Measurements from ENCODE around the gene C1QBP.
A peak's percentile ranks its signal among the peaks of the same experiment; 100 is the strongest.
"Not testable (repeated sequence)": the region's sequence is repeated elsewhere in the genome, so short reads cannot be mapped to it uniquely, and the experiment has no call there.

The C1QBP gene

GRCh38 chr17:5431234-5431633, 7.7 kb downstream of the C1QBP start:
- DNase-seq: not testable (repeated sequence)

DNA sequence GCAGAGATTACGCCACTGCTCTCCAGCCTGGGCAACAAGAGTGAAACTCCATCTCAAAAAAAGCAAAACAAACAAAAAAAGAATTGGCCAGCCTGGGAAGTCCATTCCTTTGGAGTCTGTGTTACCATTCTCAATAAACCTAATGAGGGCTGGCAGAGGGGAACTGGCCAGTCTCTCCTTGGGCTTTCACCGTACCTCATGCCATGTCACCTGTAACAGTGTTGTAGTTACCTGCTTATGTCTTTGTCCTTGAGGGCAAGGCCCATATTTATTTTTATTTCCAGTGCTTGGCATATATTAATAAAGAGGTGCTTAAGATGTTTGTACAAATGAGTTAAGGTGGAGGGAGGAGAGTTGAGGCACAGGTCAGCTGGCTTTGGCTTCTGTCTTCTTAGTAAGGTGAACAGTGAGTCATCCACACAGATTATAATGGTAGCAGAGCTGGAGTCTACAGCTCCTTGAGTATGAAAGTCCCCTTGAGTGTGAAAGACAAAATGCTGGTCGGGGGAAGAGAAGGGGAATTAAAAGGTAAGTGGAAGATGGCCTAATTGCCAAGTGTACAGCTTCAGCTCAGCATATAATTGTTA, 8.4 kb downstream of the C1QBP start:
- DNase-seq: no peak

DNA sequence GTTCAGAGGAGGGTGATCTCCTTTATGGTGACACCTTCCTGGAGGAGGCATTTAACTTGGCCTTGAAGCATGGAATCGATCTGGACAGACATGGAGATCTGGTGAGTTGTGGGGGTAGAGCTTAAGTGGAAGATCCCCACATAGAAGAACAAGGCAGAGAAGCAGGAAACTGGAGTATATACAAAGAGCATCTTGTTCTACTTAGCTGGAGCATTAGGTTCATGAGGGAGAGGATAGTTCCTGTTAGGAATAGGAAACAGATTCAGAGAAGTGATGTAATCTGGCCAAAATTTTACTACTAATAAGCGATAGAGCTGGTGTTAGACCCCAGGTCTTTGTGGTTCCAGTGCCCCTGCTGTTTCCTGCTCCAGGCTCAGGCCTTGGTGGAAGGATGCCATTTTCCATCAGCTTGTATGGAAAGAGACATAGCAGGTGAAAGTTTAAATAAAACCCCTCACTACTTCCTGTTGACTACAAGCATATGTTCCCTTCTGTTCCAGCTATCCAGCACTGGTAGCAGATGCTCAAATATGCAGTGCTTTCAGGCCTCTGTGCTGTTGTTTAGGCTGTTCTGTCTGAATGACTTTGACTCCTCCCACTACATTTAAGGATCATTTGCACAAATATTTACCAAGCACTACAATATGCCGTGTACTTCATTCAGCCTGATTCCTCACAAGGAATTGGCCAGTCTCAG, 9.6 kb downstream of the C1QBP start:
- no peak for DNase-seq

DNA sequence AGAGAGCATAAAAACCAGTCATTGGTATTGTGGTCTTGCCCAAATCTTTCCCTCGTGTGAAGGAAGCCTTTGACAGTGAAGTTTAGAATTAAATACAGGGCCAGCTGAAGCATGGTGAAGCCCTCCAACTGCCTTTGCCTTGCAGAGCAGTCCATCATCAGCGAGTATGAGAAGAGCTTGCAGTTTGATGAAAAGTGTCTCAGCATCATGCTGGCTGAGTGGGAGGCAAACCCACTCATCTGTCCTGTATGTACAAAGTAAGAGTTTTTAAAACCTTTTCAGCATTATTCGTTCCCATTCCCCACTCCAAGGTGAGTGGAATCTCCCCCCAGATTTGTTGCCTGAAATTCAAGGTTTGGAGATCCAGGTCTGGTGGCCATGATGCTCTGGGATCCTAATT, 13.1 kb downstream of the C1QBP start:
- DNase-seq: no peak

- no peak for DNase-seq
These were observed 14.0 kb downstream of the C1QBP start for GRCh38 chr17:5424909-5425308.

GRCh38 chr17:5422505-5422904, 16.4 kb downstream of the C1QBP start:
- DNase-seq: no peak

DNA sequence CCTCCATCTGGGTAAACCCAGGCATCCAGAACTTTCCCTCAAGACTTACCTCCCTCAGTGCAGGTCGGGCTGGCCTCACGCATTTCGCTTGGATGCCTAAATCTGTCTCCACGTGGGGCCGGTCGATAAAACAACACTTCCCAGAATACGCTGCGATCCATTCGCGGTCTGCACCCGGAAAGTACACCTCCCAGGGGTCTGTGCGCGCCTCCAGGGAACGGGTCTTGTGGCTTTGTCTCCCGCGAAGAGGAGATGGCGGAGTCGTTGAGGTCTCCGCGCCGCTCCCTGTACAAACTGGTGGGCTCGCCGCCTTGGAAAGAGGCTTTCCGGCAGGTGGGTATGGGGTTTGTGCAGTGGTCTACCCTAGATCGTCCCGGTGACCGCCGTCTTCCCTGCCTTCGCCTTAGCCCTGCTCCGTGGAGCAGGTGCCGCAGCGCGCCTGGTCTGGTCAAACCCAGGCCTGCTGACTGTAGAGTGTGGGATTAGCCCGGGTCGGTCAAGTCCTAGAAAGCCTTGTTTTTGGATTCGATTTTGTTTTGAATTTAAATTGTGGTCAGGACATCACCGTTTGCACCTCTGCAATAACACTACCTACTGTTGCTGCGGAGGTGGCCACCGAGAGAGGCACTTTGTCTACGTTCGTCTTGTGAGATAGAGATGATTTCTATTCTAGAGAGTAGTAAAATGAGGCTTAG, 18.8 kb downstream of the C1QBP start, which contains the start of gene RPAIN:
Gene RPAIN, plus strand, starts transcription at position 224 of the 695 bp plus-strand sequence. Its CDS starts 29 bp downstream, at position 253.
- peak; percentile 80 to 87 for DNase-seq

DNA sequence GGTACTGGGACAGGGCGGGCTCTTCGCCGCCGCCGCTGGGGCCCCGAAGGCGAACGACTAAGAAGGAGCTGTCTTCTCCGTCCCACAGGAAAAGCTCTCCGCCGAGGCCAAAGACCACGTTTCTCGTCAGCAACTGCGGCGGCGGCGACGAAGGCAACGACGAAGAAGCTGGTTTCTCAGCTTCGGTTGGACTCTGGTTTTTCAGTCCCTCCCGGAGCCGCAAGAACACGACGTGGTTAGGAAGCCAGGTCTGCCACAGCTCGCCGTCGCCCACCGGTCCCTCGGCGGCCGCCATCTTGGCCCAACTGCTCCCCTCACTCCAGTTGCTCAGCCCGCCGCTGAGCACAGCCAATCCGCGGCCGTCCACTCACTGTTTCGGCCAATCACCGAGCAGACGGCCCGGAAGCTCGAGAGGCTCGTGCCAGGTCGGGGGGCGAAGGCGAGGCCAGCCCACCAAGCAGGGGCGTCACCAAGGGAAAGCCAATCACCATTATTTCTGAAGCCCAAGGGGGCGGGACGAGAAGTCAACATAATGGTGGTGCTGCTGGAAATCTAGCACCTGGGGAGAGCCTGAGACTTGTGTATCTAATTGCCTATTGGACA, 19.5 kb downstream of the C1QBP start, which contains the start of gene NUP88:
Gene NUP88, minus strand, starts transcription at position 307 of the 603 bp plus-strand sequence. Its CDS starts 12 bp downstream, at position 295.
- DNase-seq: peak; percentile 94 to 95

DNA sequence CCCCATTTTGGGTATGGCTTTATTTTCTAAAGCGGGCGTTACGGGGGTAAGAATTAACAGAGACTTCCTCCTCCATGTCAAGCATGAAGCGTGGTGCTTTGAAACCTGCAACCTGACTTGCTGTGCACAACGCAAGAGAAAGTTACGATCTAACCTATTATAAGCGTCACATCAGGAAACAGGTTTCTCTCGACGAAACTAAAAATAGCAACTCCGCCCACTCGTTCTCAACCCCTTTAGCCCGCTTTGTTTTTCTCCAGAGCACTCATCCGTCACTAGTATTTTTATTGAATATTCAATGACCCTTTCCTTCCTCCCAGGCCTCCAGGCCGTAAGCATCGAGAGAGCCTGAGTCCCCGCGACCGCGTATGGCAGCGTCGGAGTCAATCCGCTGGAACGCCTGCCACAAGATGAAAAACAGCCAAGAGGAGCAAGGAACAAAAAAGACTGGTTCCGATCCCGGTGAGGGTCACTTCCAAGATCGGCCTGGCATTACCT, 20.0 kb downstream of the C1QBP start:
- DNase-seq: peak; percentile 65 to 66

DNA sequence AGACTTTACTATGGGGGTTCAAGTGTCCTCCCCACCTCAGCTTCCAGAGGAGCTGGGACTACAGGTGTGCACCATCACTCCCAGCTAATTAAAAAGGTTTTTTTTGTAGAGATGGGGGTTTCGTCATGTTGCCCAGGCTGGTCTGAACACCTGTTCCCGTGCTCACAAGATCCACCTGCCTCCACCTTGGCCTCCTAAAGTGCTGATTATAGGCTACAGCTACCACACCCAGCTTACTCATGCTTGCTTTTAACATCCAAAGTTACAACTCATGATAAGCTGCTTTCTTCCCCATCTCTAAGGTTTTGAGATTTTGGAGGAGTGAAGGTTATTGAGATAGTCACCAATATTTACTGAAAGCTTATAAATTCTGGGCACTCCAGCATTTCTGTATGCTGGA, 22.1 kb downstream of the C1QBP start:
- DNase-seq: no peak

DNA sequence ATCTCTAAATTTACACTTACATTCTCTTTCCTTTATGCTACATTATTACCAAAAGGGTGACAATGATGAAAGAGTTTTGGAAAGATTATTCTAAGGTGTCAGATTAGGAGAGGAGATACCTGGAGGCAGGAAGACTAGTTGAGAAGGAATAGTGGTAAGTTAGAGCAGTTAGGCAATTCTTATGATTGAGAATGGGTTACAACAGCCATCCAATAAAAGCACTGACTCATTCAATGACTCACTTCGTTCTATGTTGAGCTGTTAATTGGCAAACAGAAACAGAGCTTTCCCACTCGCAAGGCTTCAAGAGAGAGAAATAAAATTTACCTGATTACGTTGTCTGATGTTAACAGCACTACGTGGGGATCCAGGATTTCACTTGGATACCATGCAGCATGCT, 25.3 kb downstream of the C1QBP start:
- DNase-seq: no peak

- no peak for DNase-seq
These were observed 28.2 kb downstream of the C1QBP start for GRCh38 chr17:5410594-5411272.

DNA sequence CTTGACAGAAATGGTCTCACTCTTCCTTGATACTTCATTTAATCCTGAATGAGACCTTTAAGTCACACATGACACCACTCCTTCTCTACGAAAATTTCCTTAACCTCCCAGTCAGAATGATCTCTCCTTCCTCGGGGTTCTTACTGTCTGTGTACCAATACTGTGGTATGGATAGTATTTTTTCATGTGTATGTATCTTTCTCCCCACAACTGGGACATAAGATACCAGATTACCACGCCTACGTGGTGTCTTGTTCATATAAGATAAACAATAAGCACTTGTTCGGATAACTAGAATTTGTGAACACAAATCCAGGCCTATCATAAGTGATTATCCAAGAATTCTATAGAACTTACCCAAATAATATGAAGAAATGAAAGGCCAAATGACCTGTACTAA, 30.8 kb downstream of the C1QBP start:
- no peak for DNase-seq

- no peak for DNase-seq
These were observed 33.6 kb downstream of the C1QBP start for GRCh38 chr17:5405400-5405799.

DNA sequence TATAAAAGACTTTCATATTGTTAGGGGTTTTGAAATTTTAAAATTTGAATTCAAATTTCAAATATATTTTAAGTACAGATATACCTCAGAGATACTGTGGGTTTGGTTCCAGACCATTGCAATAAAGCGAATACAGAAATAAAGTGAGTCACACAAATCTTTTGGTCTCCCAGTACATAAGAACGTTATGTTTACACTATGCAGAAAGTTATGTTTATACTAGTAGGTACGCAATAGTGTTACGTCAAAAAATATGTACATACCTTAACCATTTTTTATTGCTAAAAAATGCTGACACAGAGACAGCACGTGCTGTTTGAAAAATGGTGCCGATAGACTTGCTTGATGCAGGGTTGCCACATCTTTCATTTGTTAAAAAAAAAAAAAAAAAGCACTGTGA, 39.2 kb downstream of the C1QBP start:
- DNase-seq: no peak

DNA sequence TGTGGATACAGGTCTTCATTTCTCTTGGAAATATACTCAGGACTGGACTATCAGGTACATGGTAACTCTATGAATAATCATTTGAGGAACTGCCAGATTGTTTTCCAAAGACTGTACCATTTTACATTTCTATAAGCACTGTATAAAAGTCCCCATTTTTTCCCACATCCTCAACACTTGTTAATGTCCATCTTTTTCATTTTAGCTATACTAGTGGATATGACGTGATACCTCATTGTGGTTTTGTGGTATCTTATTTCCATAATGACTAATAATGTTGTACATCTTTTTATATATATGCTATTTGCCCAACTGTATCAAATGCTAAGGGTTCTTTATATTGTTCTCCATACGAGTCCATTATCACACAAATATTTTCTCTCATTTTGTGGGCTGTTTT, 42.3 kb downstream of the C1QBP start:
- DNase-seq: no peak

DNA sequence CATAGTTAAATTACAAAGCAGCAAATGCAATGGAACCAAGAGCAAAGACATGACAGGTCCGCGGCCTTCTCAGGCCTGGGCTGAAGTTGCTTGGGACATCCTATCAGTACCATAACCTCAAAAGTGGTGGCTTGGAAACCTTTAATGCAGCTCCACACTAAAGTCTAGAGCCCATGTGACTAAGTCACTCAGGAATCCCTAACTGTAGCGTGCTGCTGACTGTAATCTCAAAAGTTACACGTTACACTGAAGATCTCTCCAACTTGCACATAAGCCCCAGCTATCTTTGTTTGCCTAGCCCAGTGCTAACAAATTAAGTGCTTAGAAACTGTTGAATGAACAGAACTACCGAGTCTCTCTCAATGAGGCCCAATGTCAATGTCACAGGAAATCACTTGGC, 47.3 kb downstream of the C1QBP start:
- no peak for DNase-seq

All from activated CD4-positive, alpha-beta T cell treated with anti-CD3 and anti-CD28 coated beads for 4 hours (primary cell).